IPS-20b (cell line): ENCODE data around the gene ADIRF.
"Not testable (repeated sequence)": the region's sequence is repeated elsewhere in the genome, so short reads cannot be mapped to it uniquely, and the experiment has no call there.

Experiments
- H3K27ac ChIP-seq: one replicate; pipeline ENCODE4 v1.5.1; 2013; ENCODE audit warnings: low read length
- H3K27me3 ChIP-seq: 2 replicates; pipeline ENCODE4 v1.6.1; 2013; ENCODE audit warnings: mild to moderate bottlenecking, low read length, inconsistent platforms; ENCODE audit not compliant: insufficient read depth
- H3K36me3 ChIP-seq: 2 replicates; pipeline ENCODE4 v1.6.1; 2013; ENCODE audit warnings: low read depth, mild to moderate bottlenecking, inconsistent platforms, low read length, moderate library complexity; ENCODE audit not compliant: insufficient read depth
- H3K4me1 ChIP-seq: 2 replicates; pipeline ENCODE4 v1.6.1; 2013; ENCODE audit warnings: mild to moderate bottlenecking, control low read depth, inconsistent platforms, low read length, moderate library complexity; ENCODE audit not compliant: insufficient read depth
- H3K4me3 ChIP-seq: 2 replicates; pipeline ENCODE4 v1.5.1; 2013; ENCODE audit warnings: mild to moderate bottlenecking, low read length, inconsistent platforms
- H3K9ac ChIP-seq: 2 replicates; pipeline ENCODE4 v1.6.1; 2013; ENCODE audit warnings: low read depth, mild to moderate bottlenecking, inconsistent platforms, low read length, moderate library complexity
- H3K9me3 ChIP-seq: 2 replicates; pipeline ENCODE4 v1.6.1; 2013; ENCODE audit warnings: mild to moderate bottlenecking, low read depth, low read length, inconsistent platforms; ENCODE audit not compliant: insufficient read depth

ADIRF gene

GRCh38 chr10:86968271-86968993, at the start of gene ADIRF:
Gene ADIRF (plus strand): TSS chr10:86968482. CDS start chr10:86968545, 63 bp downstream.
- H3K27me3 ChIP-seq: peaks cover 30% of the 10 kb centered on the region
- no peaks in the 10 kb centered on the region for H3K9me3 ChIP-seq
- H3K36me3 ChIP-seq: no peaks in the 10 kb centered on the region
- H3K4me1 ChIP-seq: peaks cover 12% of the 10 kb centered on the region; the same call in 1 of the 2 replicates
- H3K4me3 ChIP-seq: no peak within 1 kb of the TSS
- H3K9ac ChIP-seq: no peak within 1 kb of the TSS
- H3K27ac ChIP-seq: no peak within 1 kb of the TSS

GRCh38 chr10:86922553-86922961, 45.7 kb upstream of the ADIRF start:
- no peak overlapping the region for H3K27ac ChIP-seq
- H3K36me3 ChIP-seq: peaks cover 78% of the 10 kb centered on the region
- H3K27me3 ChIP-seq: no peaks in the 10 kb centered on the region
- H3K4me1 ChIP-seq: no peaks in the 10 kb centered on the region
- H3K9ac ChIP-seq: no peak overlapping the region
- H3K4me3 ChIP-seq: no peak overlapping the region
- no peaks in the 10 kb centered on the region for H3K9me3 ChIP-seq

GRCh38 chr10:86929468-86930380, 38.6 kb upstream of the ADIRF start:
- H3K36me3 ChIP-seq: peaks cover 57% of the 10 kb centered on the region
- no peak overlapping the region for H3K4me3 ChIP-seq
- H3K9ac ChIP-seq: no peak overlapping the region
- no peaks in the 10 kb centered on the region for H3K27me3 ChIP-seq
- no peaks in the 10 kb centered on the region for H3K9me3 ChIP-seq
- H3K27ac ChIP-seq: no peak overlapping the region
- H3K4me1 ChIP-seq: no peaks in the 10 kb centered on the region

- Histone ChIP-seq H3K27me3 (no peaks in the 10 kb centered on the region), H3K27ac (no peak overlapping the region), H3K9ac (no peak overlapping the region), H3K9me3 (no peaks in the 10 kb centered on the region), H3K4me3 (no peak overlapping the region), H3K4me1 (no peaks in the 10 kb centered on the region), H3K36me3 (peaks cover 46% of the 10 kb centered on the region)
Observed at GRCh38 chr10:86931872-86932271, 36.4 kb upstream of the ADIRF start.

- Histone ChIP-seq H3K9ac (no peak overlapping the region), H3K4me1 (no peaks in the 10 kb centered on the region), H3K36me3 (peaks cover 38% of the 10 kb centered on the region), H3K27me3 (no peaks in the 10 kb centered on the region), H3K9me3 (no peaks in the 10 kb centered on the region), H3K27ac (no peak overlapping the region), H3K4me3 (no peak overlapping the region)
Observed at GRCh38 chr10:86932674-86933073, 35.6 kb upstream of the ADIRF start.

GRCh38 chr10:86934162-86934711, 34.0 kb upstream of the ADIRF start:
- peaks cover 23% of the 10 kb centered on the region for H3K36me3 ChIP-seq
- not testable (repeated sequence) for H3K9me3 ChIP-seq, H3K9ac ChIP-seq, H3K4me3 ChIP-seq, H3K27me3 ChIP-seq, H3K4me1 ChIP-seq, H3K27ac ChIP-seq

- Histone ChIP-seq H3K9me3 (no peaks in the 10 kb centered on the region), H3K9ac (no peak overlapping the region), H3K4me3 (no peak overlapping the region), H3K36me3 (no peaks in the 10 kb centered on the region), H3K27me3 (no peaks in the 10 kb centered on the region), H3K27ac (no peak overlapping the region), H3K4me1 (no peaks in the 10 kb centered on the region)
Observed at GRCh38 chr10:86936661-86937501, 31.4 kb upstream of the ADIRF start.

- Histone ChIP-seq H3K9me3 (no peaks in the 10 kb centered on the region), H3K4me3 (no peak overlapping the region), H3K4me1 (no peaks in the 10 kb centered on the region), H3K27me3 (no peaks in the 10 kb centered on the region), H3K9ac (no peak overlapping the region), H3K36me3 (no peaks in the 10 kb centered on the region), H3K27ac (no peak overlapping the region)
Observed at GRCh38 chr10:86937502-86938154, 30.7 kb upstream of the ADIRF start.

- Histone ChIP-seq H3K27ac (no peak overlapping the region), H3K9ac (no peak overlapping the region), H3K36me3 (no peaks in the 10 kb centered on the region), H3K4me1 (no peaks in the 10 kb centered on the region), H3K4me3 (no peak overlapping the region), H3K27me3 (no peaks in the 10 kb centered on the region), H3K9me3 (no peaks in the 10 kb centered on the region)
Observed at GRCh38 chr10:86938260-86938659, 30.0 kb upstream of the ADIRF start.

- H3K27ac ChIP-seq, H3K4me3 ChIP-seq, H3K36me3 ChIP-seq, H3K9ac ChIP-seq, H3K9me3 ChIP-seq, H3K4me1 ChIP-seq, H3K27me3 ChIP-seq: not testable (repeated sequence)
Observed at GRCh38 chr10:86940076-86940475, 28.2 kb upstream of the ADIRF start.

GRCh38 chr10:86940677-86941076, 27.6 kb upstream of the ADIRF start:
- Histone ChIP-seq H3K4me1 (no peaks in the 10 kb centered on the region), H3K27ac (no peak overlapping the region), H3K4me3 (no peak overlapping the region), H3K9ac (no peak overlapping the region), H3K36me3 (no peaks in the 10 kb centered on the region), H3K9me3 (no peaks in the 10 kb centered on the region), H3K27me3 (no peaks in the 10 kb centered on the region)
